ENCODE results near the gene HS3ST3A1. TPM values are rescaled to one million over a fixed set of nuclear protein-coding genes. Genes with fewer than 3 reads are reported as not detected.

The HS3ST3A1 gene
- total RNA-seq, 1 experiment from 2014 or later, result 3.4 TPM

DNA sequence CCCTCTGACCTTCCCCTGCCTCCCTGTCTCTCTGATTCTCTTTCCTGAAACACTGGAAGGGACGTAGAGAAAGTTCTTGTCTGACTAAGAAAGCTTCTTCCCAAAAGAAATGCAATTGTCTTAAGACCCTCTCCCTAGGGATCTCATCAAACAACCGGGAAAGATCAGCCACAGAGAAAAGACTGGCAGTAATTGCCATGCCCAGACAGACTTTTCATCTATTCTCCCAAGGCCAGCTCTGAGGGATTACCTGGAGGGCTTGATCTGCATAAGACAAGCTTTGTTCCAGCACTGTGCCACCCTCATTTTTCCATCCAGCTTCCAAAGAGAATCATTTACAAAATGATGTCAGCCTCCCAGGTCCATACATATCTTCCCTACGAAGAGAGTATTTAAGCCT, 38.8 kb upstream of the HS3ST3A1 start:
- Histone ChIP-seq H3T11ph (ENCODE audit: low read length) (no peak overlapping the region), H3K4ac (ENCODE audit: low read depth, low read length) (no peak overlapping the region), H4K8ac (replicated peaks; ENCODE audit: insufficient read length, low read depth, low read length) (no peak overlapping the region), H3K23ac (ENCODE audit: insufficient read length, low read depth, low read length) (no peak overlapping the region), H2BK5ac (ENCODE audit: insufficient read length, low read length) (no peak overlapping the region), H2BK120ac (ENCODE audit: low read depth, low read length, poor library complexity, severe bottlenecking) (no peak overlapping the region), H3K79me1 (ENCODE audit: insufficient read depth, low read depth, low read length, poor library complexity, severe bottlenecking) (no peaks in the 10 kb centered on the region), H2AK5ac (ENCODE audit: insufficient read length, low read length) (no peak overlapping the region), H3K56ac (ENCODE audit: insufficient read length, low read depth, low read length) (no peak overlapping the region), H3K79me2 (ENCODE audit: insufficient read depth, low read length) (no peaks in the 10 kb centered on the region), H3K27me3 (ENCODE audit: insufficient read depth, low read length) (no peaks in the 10 kb centered on the region), H3K9me3 (ENCODE audit: control insufficient read depth, low read depth, low read length) (no peaks in the 10 kb centered on the region), H2BK12ac (ENCODE audit: insufficient read length, low read depth, low read length) (no peak overlapping the region), H2BK15ac (ENCODE audit: low read depth, low read length) (no peak overlapping the region), H4K91ac (ENCODE audit: insufficient read length, low read depth, low read length) (no peak overlapping the region), H3K23me2 (ENCODE audit: insufficient read length, low read depth, low read length, poor library complexity, severe bottlenecking) (no peaks in the 10 kb centered on the region), H3K4me2 (ENCODE audit: insufficient read depth, insufficient read length, low read length) (no peak overlapping the region), H4K20me1 (ENCODE audit: control insufficient read depth, insufficient read depth, insufficient read length) (no peaks in the 10 kb centered on the region), H3K4me1 (ENCODE audit: insufficient read depth, low read length) (peaks cover 10% of the 10 kb centered on the region; the same call in 1 of the 2 replicates), H3K27ac (ENCODE audit: insufficient read length, low read depth, low read length) (no peak overlapping the region), H3K9ac (ENCODE audit: extremely low read depth, insufficient read length, low read length) (no peak overlapping the region), H2BK20ac (ENCODE audit: low read depth, low read length, poor library complexity, severe bottlenecking) (no peak overlapping the region), H2AFZ (ENCODE audit: low read length) (no peak overlapping the region), H4K5ac (ENCODE audit: insufficient read length, low read depth, low read length) (no peak overlapping the region), H3K18ac (ENCODE audit: insufficient read length, low read depth, low read length) (no peak overlapping the region), H3K14ac (ENCODE audit: insufficient read depth, low read length) (no peak overlapping the region)
- no peak for DNase-seq
- Mint-ChIP-seq H3K27ac (peak overlapping the region in 1 of 3 experiments; percentile 86; a peak in 2 of 7 replicates), H3K9me3 (no peaks in the 10 kb centered on the region), H3K4me1 (peaks cover 43 to 44% of the 10 kb centered on the region in 2 experiments), H3K27me3 (ENCODE audit: low read depth) (no peaks in the 10 kb centered on the region), H3K4me3 (no peak overlapping the region), H3K36me3 (ENCODE audit: insufficient read depth in 1 of 3, low read depth in 3 of 3) (peaks cover 0 to 4% (median 0%) of the 10 kb centered on the region in 3 experiments; a peak in 1 of 7 replicates)
- WGBS (ENCODE audit: extremely low coverage, insufficient read length, low lambda C conversion rate), result no CpG with 5 or more reads among the region's 3 CpGs
- TF ChIP-seq, protein P1, sequence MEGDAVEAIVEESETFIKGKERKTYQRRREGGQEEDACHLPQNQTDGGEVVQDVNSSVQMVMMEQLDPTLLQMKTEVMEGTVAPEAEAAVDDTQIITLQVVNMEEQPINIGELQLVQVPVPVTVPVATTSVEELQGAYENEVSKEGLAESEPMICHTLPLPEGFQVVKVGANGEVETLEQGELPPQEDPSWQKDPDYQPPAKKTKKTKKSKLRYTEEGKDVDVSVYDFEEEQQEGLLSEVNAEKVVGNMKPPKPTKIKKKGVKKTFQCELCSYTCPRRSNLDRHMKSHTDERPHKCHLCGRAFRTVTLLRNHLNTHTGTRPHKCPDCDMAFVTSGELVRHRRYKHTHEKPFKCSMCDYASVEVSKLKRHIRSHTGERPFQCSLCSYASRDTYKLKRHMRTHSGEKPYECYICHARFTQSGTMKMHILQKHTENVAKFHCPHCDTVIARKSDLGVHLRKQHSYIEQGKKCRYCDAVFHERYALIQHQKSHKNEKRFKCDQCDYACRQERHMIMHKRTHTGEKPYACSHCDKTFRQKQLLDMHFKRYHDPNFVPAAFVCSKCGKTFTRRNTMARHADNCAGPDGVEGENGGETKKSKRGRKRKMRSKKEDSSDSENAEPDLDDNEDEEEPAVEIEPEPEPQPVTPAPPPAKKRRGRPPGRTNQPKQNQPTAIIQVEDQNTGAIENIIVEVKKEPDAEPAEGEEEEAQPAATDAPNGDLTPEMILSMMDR (conservative IDR thresholded peaks at IDR 0.05), result no peak
